ENCODE measurements around the gene ASTL.
"Not testable (repeated sequence)": the region's sequence is repeated elsewhere in the genome, so short reads cannot be mapped to it uniquely, and the experiment has no call there.

The ASTL gene

DNA sequence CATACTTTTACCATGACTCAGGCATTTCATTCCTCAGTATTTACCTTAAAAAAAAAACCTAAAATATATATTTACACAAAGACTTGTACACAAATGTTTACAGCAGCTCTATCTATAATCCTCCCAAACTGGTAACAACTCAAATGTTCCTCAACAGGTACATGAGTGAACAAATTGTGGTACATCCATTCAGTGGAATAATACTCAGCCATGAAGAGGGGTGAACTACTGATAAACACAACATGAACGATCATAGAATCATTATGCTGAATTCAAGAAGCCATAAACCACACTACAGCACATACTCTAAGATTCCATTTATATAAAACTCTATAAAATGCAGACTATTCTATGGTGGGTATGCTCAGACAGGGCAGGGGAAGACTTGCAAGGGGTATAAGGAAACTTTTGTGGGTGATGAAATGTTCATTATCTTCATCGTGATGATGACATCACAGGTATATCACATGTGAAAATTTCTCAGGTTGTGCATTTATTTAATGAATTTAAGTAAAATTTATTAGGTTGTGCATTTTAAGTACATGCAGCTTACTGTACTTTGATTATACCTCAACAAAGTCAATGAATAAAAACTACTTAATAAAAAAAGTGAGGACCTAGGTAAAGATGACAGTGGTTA is 31.7 kb upstream of the ASTL start:
- DNase-seq (ENCODE audit: low read depth), result no peak
- no peak overlapping the region for H3K4me3 ChIP-seq (replicated peaks; ENCODE audit: low read depth, low read length)
- TF ChIP-seq, protein P1, sequence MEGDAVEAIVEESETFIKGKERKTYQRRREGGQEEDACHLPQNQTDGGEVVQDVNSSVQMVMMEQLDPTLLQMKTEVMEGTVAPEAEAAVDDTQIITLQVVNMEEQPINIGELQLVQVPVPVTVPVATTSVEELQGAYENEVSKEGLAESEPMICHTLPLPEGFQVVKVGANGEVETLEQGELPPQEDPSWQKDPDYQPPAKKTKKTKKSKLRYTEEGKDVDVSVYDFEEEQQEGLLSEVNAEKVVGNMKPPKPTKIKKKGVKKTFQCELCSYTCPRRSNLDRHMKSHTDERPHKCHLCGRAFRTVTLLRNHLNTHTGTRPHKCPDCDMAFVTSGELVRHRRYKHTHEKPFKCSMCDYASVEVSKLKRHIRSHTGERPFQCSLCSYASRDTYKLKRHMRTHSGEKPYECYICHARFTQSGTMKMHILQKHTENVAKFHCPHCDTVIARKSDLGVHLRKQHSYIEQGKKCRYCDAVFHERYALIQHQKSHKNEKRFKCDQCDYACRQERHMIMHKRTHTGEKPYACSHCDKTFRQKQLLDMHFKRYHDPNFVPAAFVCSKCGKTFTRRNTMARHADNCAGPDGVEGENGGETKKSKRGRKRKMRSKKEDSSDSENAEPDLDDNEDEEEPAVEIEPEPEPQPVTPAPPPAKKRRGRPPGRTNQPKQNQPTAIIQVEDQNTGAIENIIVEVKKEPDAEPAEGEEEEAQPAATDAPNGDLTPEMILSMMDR (IDR thresholded peaks at IDR 0.05; ENCODE audit: low read length, missing control alignments), result no peak

DNA sequence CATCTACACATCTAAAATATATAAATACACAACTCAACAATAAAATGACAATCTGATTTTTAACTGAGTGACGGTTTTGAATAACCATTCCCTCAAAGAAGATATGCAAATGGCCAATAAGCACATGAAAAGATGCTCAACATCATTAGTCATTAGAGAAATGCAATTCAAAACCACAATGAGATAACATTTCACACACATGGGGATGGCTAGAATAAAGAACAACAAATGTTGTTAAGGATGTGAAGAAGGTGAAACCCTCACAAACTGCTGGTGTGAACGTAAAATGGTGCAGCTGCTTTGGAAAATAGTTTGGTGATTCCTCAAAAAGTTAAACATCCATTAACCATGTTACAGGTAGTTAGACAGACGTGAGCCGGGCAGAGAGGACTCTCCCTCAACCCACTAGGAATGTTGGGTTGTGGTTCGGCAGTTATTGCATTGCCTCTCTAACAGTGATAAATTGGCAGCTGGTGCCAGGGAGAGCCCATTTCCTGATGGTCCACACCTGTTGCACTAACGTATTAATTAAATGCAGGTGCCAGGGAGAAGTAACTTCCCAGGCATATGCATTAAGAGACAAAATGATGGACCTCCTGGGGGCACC is 29.2 kb upstream of the ASTL start:
- TF ChIP-seq, protein P1 (IDR thresholded peaks at IDR 0.05; ENCODE audit: low read length, missing control alignments), result no peak
- no peak for DNase-seq (ENCODE audit: low read depth)
- no peak overlapping the region for H3K4me3 ChIP-seq (replicated peaks; ENCODE audit: low read depth, low read length)

DNA sequence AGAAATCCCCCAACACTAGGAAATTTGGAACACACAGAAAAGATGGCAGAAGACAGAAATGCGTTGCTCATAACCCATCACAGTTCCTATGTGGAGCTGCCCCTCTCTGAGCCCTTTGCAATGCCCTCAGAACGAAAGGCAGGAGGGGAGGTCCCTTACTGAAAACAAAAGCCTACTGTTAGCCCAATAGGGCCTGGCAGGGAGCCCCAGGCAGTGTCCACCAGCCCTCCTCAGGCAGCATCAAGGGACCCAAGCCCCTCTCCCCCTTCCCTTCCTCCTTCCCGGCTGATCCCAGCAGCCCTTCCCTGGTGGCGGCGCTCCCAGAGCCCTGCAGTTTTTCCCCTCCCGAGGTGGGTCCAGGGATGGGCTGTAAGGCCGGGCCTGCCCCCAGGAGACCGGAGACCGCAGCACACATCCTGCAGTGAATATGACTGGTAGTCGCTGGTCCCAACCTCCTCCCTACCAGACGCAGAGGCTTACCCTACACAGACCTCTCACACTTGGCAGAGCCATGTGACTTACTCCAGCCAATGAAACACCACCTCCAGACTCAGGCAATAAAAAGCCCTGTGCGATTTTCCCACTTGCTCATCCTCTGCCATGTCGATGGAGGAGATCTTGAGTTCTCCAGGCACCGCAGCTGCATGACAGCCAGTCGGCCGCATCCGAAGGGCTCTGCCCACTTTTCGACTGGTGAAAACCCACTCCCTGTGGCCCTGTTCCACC is 26.3 kb upstream of the ASTL start:
- no peak for DNase-seq (ENCODE audit: low read depth)
- TF ChIP-seq, protein P1 (IDR thresholded peaks at IDR 0.05; ENCODE audit: low read length, missing control alignments), result no peak
- H3K4me3 ChIP-seq (replicated peaks; ENCODE audit: low read depth, low read length), result no peak overlapping the region

DNA sequence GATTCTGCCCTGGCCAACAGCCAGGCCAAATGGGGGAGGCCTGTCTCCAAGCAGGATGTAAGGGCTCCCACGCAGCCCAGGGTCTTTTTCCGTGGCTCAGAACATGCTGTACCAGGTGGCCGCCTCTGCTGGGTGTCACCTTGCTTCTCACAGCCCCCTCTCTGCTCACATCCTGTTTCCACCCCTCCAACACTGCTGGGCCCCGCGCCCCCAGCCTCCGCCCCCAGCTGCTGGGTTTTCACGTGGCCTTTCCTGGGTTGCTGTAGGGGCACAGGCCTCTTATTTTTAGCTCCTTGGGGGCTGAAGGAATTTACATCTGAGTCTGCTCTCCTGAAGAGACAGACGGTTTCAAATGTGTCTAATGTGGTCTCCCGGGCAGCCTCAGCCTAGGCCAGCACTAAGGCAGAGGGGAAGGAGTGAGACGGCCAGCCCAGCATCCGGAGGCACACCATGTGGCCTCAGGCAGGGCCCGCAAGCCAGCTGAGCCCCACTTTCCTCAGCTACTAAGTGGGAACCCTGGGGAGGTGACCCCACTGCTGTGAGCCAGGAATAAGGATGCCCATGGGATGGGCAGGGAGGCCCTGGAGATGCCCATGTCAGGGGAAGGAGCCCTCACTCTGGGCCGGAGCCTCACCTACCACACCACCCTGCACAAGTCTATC is 25.6 kb upstream of the ASTL start:
- DNase-seq (ENCODE audit: low read depth), result peak; percentile 18
- TF ChIP-seq, protein P1 (IDR thresholded peaks at IDR 0.05; ENCODE audit: low read length, missing control alignments), result no peak
- no peak overlapping the region for H3K4me3 ChIP-seq (replicated peaks; ENCODE audit: low read depth, low read length)

DNA sequence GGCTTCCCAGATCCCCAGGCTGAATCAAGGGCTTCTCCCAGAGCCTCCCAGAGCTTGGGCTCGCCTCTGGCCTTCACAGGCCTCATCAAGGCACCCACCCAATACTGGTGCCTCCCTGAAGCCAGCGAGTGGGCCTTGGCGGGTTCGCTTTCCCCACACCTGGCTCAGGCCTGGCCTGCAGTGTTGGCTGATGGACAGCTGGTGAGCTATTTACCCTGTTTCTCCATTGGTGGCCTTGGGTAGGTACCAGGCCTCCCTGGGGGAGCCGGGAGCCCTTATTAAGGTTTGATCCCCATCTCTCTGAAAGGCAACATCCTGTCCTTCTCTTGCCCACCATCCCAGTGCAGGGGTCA is 25.1 kb upstream of the ASTL start:
- no peak overlapping the region for H3K4me3 ChIP-seq (replicated peaks; ENCODE audit: low read depth, low read length)
- TF ChIP-seq, protein P1 (IDR thresholded peaks at IDR 0.05; ENCODE audit: low read length, missing control alignments), result no peak
- no peak for DNase-seq (ENCODE audit: low read depth)

DNA sequence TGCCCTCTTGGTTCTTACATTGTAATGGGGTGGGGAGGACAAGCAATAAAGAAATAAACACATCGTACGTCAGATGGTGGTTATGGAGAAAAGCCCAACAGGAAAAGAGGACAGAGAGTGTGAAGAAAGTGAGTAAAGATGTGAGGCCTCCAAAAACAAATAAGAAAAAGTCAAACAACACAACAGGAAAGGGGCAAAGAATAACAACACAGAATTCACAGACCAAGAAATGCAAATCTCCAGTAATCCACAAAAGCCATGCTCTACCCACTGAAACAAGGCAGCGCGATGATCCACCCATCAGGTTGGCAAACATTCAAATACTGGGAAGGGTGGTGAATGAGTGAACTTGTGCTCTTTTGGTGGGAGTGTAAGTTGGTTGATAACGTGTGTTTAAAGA is 23.6 kb upstream of the ASTL start:
- DNase-seq (ENCODE audit: low read depth), result peak; percentile 20
- TF ChIP-seq, protein P1 (IDR thresholded peaks at IDR 0.05; ENCODE audit: low read length, missing control alignments), result no peak
- no peak overlapping the region for H3K4me3 ChIP-seq (replicated peaks; ENCODE audit: low read depth, low read length)

DNA sequence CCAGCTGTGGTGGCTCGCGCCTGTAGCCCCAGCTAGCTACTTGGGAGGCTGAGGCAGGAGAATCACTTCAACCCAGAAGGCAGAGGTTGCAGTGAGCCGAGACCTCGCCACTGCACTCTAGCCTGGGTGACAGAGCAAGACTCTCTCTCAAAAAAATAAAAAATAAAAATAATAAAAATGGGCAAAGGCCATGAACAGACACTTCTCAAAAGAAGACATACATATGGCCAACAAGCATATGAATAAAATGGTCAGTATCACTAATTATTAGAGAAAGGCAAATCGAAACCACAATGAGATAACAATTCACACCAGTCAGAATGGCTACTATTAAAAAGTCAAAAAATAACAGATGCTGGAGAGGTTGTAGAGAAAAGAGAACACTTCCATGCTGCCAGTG is 22.1 kb upstream of the ASTL start:
- DNase-seq (ENCODE audit: low read depth); H3K4me3 ChIP-seq (replicated peaks; ENCODE audit: low read depth, low read length): not testable (repeated sequence)

Data from fibroblast of pulmonary artery (primary cell).